Fibroblast of pulmonary artery (primary cell): Measurements from ENCODE around the gene UNC45B.

Experiments
- DNase-seq: peaks from one replicate; pipeline ENCODE4 v3.0.0-alpha.2; 2010; ENCODE audit warnings: low read depth
- H3K4me3 ChIP-seq: replicated peaks from 2 replicates; pipeline ENCODE4 v1.5.1; 2011; ENCODE audit warnings: low read depth, mild to moderate bottlenecking, control low read depth, low read length, moderate library complexity
- TF ChIP-seq, protein P1 (sequence below): IDR thresholded peaks from 2 replicates; pipeline ENCODE4 v1.5.1; 2011; ENCODE audit warnings: mild to moderate bottlenecking, control low read depth, low read length, inconsistent platforms; ENCODE audit errors: missing control alignments

Gene UNC45B

GRCh38 chr17:35238821-35239220 lies 91.2 kb downstream of the UNC45B start:
- peak; percentile 31 for DNase-seq
- H3K4me3 ChIP-seq: no peak overlapping the region
- TF ChIP-seq, protein P1, sequence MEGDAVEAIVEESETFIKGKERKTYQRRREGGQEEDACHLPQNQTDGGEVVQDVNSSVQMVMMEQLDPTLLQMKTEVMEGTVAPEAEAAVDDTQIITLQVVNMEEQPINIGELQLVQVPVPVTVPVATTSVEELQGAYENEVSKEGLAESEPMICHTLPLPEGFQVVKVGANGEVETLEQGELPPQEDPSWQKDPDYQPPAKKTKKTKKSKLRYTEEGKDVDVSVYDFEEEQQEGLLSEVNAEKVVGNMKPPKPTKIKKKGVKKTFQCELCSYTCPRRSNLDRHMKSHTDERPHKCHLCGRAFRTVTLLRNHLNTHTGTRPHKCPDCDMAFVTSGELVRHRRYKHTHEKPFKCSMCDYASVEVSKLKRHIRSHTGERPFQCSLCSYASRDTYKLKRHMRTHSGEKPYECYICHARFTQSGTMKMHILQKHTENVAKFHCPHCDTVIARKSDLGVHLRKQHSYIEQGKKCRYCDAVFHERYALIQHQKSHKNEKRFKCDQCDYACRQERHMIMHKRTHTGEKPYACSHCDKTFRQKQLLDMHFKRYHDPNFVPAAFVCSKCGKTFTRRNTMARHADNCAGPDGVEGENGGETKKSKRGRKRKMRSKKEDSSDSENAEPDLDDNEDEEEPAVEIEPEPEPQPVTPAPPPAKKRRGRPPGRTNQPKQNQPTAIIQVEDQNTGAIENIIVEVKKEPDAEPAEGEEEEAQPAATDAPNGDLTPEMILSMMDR: no peak
